Measurements from ENCODE around the gene FER1L5.

DNA sequence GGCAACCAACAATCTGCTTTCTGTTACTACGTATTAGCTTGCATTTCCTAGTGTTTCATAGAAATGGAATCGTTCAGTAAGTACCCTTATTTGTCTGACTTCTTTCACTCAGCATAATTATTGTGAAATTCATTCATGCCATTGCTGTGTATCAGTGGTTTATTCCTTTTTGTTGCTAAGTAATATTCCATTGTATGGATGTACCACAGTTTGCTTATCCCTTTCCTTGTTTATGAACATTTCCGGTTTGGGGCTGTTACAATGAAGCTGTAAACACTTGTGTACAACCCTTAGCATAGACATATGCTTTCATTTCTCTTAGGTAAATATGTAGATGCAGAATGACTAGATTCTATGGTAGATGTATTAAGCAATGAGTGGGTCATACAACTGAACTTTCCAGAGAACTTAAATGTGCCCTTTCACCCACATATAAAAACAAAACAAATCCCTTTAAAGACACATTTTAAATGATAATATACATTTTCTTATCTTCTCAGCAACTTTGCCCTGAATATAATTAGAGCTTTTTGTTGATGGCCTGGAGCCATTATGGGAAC is 21.9 kb downstream of the FER1L5 start:
- TF ChIP-seq, protein P1, sequence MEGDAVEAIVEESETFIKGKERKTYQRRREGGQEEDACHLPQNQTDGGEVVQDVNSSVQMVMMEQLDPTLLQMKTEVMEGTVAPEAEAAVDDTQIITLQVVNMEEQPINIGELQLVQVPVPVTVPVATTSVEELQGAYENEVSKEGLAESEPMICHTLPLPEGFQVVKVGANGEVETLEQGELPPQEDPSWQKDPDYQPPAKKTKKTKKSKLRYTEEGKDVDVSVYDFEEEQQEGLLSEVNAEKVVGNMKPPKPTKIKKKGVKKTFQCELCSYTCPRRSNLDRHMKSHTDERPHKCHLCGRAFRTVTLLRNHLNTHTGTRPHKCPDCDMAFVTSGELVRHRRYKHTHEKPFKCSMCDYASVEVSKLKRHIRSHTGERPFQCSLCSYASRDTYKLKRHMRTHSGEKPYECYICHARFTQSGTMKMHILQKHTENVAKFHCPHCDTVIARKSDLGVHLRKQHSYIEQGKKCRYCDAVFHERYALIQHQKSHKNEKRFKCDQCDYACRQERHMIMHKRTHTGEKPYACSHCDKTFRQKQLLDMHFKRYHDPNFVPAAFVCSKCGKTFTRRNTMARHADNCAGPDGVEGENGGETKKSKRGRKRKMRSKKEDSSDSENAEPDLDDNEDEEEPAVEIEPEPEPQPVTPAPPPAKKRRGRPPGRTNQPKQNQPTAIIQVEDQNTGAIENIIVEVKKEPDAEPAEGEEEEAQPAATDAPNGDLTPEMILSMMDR (conservative IDR thresholded peaks at IDR 0.05 in 1 of 2, IDR thresholded peaks at IDR 0.05 in 1 of 2; ENCODE audit: extremely low read depth in 1 of 2, insufficient read depth in 1 of 2, low read depth in 1 of 2, low read length in 2 of 2) = no peak
- TF ChIP-seq EZH2 (IDR thresholded peaks at IDR 0.05; ENCODE audit: borderline replicate concordance, low read length) = no peak

Data from mammary epithelial cell (primary cell).